Measurements from ENCODE around the gene CPAMD8.

DNA sequence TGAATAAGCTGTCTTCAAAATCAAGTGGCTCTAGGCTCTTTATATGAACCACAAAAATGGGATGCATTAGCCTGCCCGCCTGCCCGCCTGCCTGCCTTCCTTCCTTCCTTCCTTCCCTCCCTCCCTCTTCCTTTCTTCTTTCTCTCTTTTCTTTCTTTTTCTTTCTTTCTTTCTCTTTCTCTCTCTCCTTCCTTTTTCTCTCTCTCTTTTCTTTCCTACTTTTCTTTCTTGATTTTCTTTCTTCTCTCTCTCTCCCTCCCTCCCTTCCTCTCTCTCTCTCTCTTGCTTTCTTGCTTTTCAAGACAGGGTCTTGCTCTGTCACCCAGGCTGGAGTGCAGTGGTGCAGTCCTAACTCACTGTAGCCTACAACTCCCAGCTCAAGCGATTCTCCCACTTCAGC lies 110.9 kb downstream of the CPAMD8 start:
- TF ChIP-seq POLR2A (IDR thresholded peaks at IDR 0.05) (no peak), CTCF (IDR thresholded peaks at IDR 0.05) (no peak)

Data from right lobe of liver (tissue), 4 donors.